KBM-7 (cell line): ENCODE results near the gene MMP2.

Experiments
- DNase-seq: peaks from one replicate; pipeline ENCODE4 v3.0.0-alpha.2; 2015
- in situ Hi-C: fragments of 300-500 bp; cut with MboI; formaldehyde crosslinking; loops from 2 replicates; pipeline ENCODE4 v1.14.3; 2020; ENCODE audit warnings: low sequenced_read_pairs, low pct_unique_long_range_greater_than_20kb, mixed read lengths

The MMP2 gene

DNA sequence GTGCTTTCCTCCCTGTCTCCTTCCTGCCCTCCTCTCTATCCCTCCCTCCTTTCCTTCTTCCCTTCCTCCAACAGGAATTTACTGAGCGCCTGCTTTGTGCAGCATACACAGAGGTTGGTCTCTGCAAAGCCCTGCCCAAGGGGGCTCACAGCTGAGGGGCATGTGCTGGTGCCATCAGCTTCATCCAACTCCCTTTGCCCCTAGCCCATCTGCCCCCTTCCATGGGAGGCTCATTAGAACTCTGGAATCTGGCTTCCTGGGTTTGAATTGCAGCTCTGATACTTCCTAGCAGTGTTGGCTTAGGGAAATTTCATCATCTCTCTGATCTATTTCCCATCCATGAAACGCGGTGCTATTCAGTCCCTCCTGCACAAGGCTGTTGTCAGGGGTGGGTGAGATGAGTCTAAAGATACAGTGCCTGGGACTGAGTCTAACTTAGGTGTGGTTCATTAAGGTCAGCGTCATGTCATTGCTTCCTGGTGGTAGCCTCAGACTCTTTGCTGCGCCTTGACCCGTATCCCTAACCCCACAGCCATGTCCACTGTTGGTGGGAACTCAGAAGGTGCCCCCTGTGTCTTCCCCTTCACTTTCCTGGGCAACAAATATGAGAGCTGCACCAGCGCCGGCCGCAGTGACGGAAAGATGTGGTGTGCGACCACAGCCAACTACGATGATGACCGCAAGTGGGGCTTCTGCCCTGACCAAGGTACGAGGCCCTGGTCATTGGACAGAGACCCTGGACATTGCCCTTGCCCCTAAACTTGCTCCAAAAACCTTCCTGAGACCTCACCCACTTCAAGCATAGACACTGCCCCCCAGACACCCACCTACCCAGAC is 10.3 kb downstream of the MMP2 start:
- in situ Hi-C loops: no loop called here
- no peak for DNase-seq

GRCh38 chr16:55489956-55490265 is 10.9 kb downstream of the MMP2 start:
- DNase-seq: no peak

GRCh38 chr16:55490301-55490700 is 11.3 kb downstream of the MMP2 start:
- no peak for DNase-seq
- in situ Hi-C loops: no loop called here

More at GRCh38 chr16:55489956-55490265, 10.9 kb downstream of the MMP2 start:
- in situ Hi-C loops: no loop called here

GRCh38 chr16:55491691-55492090 is 12.7 kb downstream of the MMP2 start:
- in situ Hi-C loops: no loop called here
- no peak for DNase-seq

- in situ Hi-C loops: no loop called here
- no peak for DNase-seq
These were observed 13.9 kb downstream of the MMP2 start for GRCh38 chr16:55492756-55493380.

GRCh38 chr16:55494994-55495421 is 16.0 kb downstream of the MMP2 start:
- peak; percentile 63 for DNase-seq
- in situ Hi-C loops: no loop called here

DNA sequence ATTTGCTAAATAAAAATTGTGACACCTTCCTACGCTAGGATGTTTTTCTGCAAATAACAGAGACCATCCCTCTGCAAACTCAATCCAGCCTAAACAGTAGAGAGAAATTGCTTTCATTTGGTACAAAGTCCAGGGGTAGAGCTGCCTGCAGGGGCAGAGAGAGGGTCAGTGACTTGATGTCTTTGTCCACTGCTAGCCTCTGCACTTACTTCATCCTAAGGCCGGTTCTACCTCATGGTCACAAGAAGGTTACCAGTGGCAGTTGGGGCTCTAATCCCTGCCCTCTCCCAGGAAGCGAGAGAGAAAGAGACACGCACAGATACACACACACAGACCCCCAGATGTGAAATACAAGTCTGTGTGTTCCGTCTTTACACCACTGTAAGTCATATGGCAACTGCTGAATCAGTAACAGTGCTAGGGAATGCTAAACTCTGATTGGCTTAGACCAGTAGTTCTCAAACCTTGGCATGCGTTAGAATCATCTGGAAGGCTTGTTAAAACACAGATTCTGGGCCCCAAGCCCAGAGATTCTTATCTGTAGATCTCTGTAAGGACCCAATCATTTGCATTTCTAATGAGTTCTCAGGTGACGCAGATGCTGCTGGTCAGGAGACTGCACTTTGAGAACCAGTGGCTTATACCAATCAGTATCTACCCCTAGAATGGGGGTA is 16.8 kb downstream of the MMP2 start:
- DNase-seq: no peak
- in situ Hi-C loops: no loop called here

GRCh38 chr16:55496509-55497145 is 17.6 kb downstream of the MMP2 start:
- no peak for DNase-seq
- in situ Hi-C loops: no loop called here

- in situ Hi-C loops: no loop called here
- no peak for DNase-seq
These were observed 18.6 kb downstream of the MMP2 start for GRCh38 chr16:55497558-55497957.

- in situ Hi-C loops: no loop called here
- no peak for DNase-seq
These were observed 19.1 kb downstream of the MMP2 start for GRCh38 chr16:55498101-55498500.

GRCh38 chr16:55499281-55499680 is 20.3 kb downstream of the MMP2 start:
- in situ Hi-C loops: no loop called here
- DNase-seq: no peak

DNA sequence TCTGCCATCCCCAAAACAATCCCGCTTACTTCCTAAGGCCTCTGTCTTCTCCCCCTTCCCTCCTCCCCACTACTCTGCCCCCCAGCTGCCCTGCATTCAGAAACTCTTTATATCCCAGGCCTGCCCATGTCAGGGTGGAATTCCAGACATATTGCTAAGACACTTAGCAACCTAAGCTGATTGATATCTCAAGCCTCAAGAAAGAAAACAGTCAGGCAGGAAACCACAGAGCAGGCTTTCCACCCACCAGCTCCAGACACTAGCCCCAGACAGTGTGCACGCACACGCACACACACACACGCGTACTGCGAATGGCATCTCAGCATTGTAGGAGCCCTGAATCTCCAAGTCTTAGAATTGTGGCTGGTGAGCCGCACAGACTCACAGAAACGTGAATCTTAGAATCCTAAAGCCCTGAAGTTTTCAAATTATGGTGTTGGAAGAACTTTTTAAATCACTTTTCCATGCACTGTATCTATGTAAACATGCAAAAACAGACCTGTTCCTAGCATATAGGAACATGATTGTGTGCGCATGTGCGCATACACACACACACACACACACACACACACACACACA is 21.0 kb downstream of the MMP2 start:
- peak; percentile 91 for DNase-seq
- in situ Hi-C loops: no loop called here

DNA sequence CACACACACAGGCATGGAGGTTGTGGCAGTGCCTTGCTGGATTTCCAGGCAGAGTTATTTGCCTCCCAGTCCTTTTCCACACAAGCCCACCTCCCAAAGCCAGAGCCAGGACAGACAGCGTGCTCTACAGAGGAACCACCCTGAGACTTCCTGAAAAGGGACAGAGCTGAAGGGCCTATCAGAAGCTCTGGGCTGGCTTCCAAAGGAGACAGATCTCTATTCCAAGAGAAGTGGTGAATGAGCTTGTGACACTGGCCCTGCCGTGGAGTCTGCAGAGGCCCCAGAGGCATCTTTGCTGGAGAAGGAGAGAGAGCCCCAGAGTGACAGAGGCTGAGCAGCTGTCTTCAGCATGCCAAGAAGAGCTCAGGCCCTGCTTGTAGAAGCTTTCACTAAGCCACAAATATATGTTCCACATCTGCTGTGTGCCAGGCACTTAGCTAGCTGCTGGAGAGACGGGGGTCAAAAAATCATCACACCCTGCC is 21.6 kb downstream of the MMP2 start:
- DNase-seq: peak; percentile 85
- in situ Hi-C loops: no loop called here

GRCh38 chr16:55501549-55502322 is 22.7 kb downstream of the MMP2 start:
- DNase-seq: peak; percentile 21
- in situ Hi-C loops: no loop called here

- in situ Hi-C loops: no loop called here
- DNase-seq: peak; percentile 55
These were observed 23.9 kb downstream of the MMP2 start for GRCh38 chr16:55502801-55503366.

- no peak for DNase-seq
- in situ Hi-C loops: no loop called here
These were observed 24.9 kb downstream of the MMP2 start for GRCh38 chr16:55503726-55504550.

- no peak for DNase-seq
- in situ Hi-C loops: no loop called here
These were observed 26.5 kb downstream of the MMP2 start for GRCh38 chr16:55505333-55506015.
